SK-N-SH treated with all-trans-retinoic acid at 6 μM for 48 hours (cell line): Measurements from ENCODE around the gene MMD.
"Not testable (repeated sequence)": the region's sequence is repeated elsewhere in the genome, so short reads cannot be mapped to it uniquely, and the experiment has no call there.

ENCODE experiments used
- ATAC-seq: fragments of 200-7000 bp; cut with Tn5 transposase; 3 replicates; pipeline ENCODE4 v1.9.1; 2020; ENCODE audit warnings: mild to moderate bottlenecking, moderate library complexity
- ARNTL ChIP-seq: fragments of 450-650 bp; formaldehyde crosslinking; IDR thresholded peaks from 2 replicates; pipeline ENCODE4 v1.5.0; 2020; ENCODE audit warnings: low read depth, mild to moderate bottlenecking, moderate library complexity, borderline replicate concordance
- BACH2 ChIP-seq: fragments of 250-450 bp; sonication (Bioruptor Pico); IDR thresholded peaks from 2 replicates; pipeline ENCODE4 v1.9.0; 2021; ENCODE audit warnings: mild to moderate bottlenecking, borderline replicate concordance
- CREB5 ChIP-seq: fragments of 250-450 bp; sonication (Bioruptor Pico); IDR thresholded peaks from 2 replicates; pipeline ENCODE4 v1.5.1; 2020; ENCODE audit warnings: low read depth, mild to moderate bottlenecking, moderate library complexity
- CSDC2 ChIP-seq: fragments of 250-450 bp; sonication (Bioruptor Pico); IDR thresholded peaks from 2 replicates; pipeline ENCODE4 v1.5.0; 2020; ENCODE audit warnings: mild to moderate bottlenecking, moderate library complexity
- CSRNP3 ChIP-seq: fragments of 250-450 bp; sonication (Bioruptor Pico); IDR thresholded peaks from 2 replicates; pipeline ENCODE4 v1.5.1; 2021; ENCODE audit warnings: mild to moderate bottlenecking, moderate library complexity
- ESRRG ChIP-seq: fragments of 250-450 bp; sonication (Bioruptor Pico); IDR thresholded peaks from 2 replicates; pipeline ENCODE4 v1.6.1; 2021; ENCODE audit warnings: mild to moderate bottlenecking
- GLIS3 ChIP-seq: fragments of 250-450 bp; sonication (Bioruptor Pico); IDR thresholded peaks from 2 replicates; pipeline ENCODE4 v1.5.0; 2020; ENCODE audit warnings: mild to moderate bottlenecking, moderate library complexity
- ISL1 ChIP-seq: fragments of 250-450 bp; sonication (Bioruptor Pico); IDR thresholded peaks from 2 replicates; pipeline ENCODE4 v2.1.2; 2022; ENCODE audit warnings: mild to moderate bottlenecking, moderate library complexity
- OSR1 ChIP-seq: fragments of 250-450 bp; sonication (Bioruptor Pico); IDR thresholded peaks from 2 replicates; pipeline ENCODE4 v1.8.0; 2022; ENCODE audit warnings: moderate library complexity, mild to moderate bottlenecking, inconsistent platforms
- PATZ1 ChIP-seq: fragments of 250-450 bp; sonication (Bioruptor Pico); IDR thresholded peaks from 2 replicates; pipeline ENCODE4 v1.8.0; 2020; ENCODE audit warnings: mild to moderate bottlenecking, moderate library complexity, borderline replicate concordance
- POU6F1 ChIP-seq: fragments of 250-450 bp; sonication (Bioruptor Pico); IDR thresholded peaks from 2 replicates; pipeline ENCODE4 v1.8.0; 2021; ENCODE audit warnings: low read depth, mild to moderate bottlenecking, moderate library complexity, borderline replicate concordance
- PPARA ChIP-seq: fragments of 250-450 bp; sonication (Bioruptor Pico); IDR thresholded peaks from 2 replicates; pipeline ENCODE4 v1.5.0; 2020; ENCODE audit warnings: mild to moderate bottlenecking, borderline replicate concordance
- RARB ChIP-seq: fragments of 250-450 bp; sonication (Bioruptor Pico); IDR thresholded peaks from 2 replicates; pipeline ENCODE4 v1.8.0; 2021; ENCODE audit warnings: mild to moderate bottlenecking, moderate library complexity
- SNAI2 ChIP-seq: fragments of 250-450 bp; sonication (Bioruptor Pico); IDR thresholded peaks from 2 replicates; pipeline ENCODE4 v1.5.0; 2020; ENCODE audit warnings: mild to moderate bottlenecking, moderate library complexity
- TCF4 ChIP-seq: fragments of 250-450 bp; sonication (Bioruptor Pico); IDR thresholded peaks from 2 replicates; pipeline ENCODE4 v1.8.0; 2021; ENCODE audit warnings: mild to moderate bottlenecking, moderate library complexity, borderline replicate concordance
- TOX ChIP-seq: fragments of 250-450 bp; sonication (Bioruptor Pico); IDR thresholded peaks from 2 replicates; pipeline ENCODE4 v1.8.0; 2021; ENCODE audit warnings: mild to moderate bottlenecking, moderate library complexity, borderline replicate concordance
- ZC3H10 ChIP-seq: fragments of 250-450 bp; sonication (Bioruptor Pico); IDR thresholded peaks from 2 replicates; pipeline ENCODE4 v1.5.1; 2021; ENCODE audit warnings: mild to moderate bottlenecking, moderate library complexity
- ZFP3 ChIP-seq: fragments of 250-450 bp; sonication (Bioruptor Pico); IDR thresholded peaks from 2 replicates; pipeline ENCODE4 v1.5.0; 2020; ENCODE audit warnings: mild to moderate bottlenecking, moderate library complexity
- ZFP30 ChIP-seq: fragments of 450-650 bp; formaldehyde crosslinking; IDR thresholded peaks from 2 replicates; pipeline ENCODE4 v1.5.0; 2022; ENCODE audit warnings: mild to moderate bottlenecking, moderate library complexity
- ZNF565 ChIP-seq: fragments of 450-650 bp; formaldehyde crosslinking; conservative IDR thresholded peaks from 2 replicates; pipeline ENCODE4 v1.5.0; 2020; ENCODE audit warnings: low read depth, mild to moderate bottlenecking, moderate library complexity
- ZNF70 ChIP-seq: fragments of 450-650 bp; formaldehyde crosslinking; IDR thresholded peaks from 2 replicates; pipeline ENCODE4 v1.5.0; 2020; ENCODE audit warnings: mild to moderate bottlenecking, moderate library complexity
- ZNF8 ChIP-seq: fragments of 450-650 bp; formaldehyde crosslinking; IDR thresholded peaks from 2 replicates; pipeline ENCODE4 v1.5.0; 2020; ENCODE audit warnings: mild to moderate bottlenecking, moderate library complexity

MMD gene

GRCh38 chr17:55424893-55425540, 3.4 kb upstream of the MMD start:
- ATAC-seq = no peak
- TF ChIP-seq ZFP30 (CRISPR knock-in tag) = no peak
- TF ChIP-seq POU6F1 (CRISPR knock-in tag) = no peak
- no peak for TF ChIP-seq BACH2
- TF ChIP-seq GLIS3 = no peak
- TF ChIP-seq ZNF565 (CRISPR knock-in tag) = no peak
- no peak for TF ChIP-seq PPARA
- TF ChIP-seq TOX (CRISPR knock-in tag) = no peak

- TF ChIP-seq ZNF70 (CRISPR knock-in tag) = no peak
- TF ChIP-seq ZNF565 (CRISPR knock-in tag) = no peak
- no peak for TF ChIP-seq CSDC2 (CRISPR knock-in tag)
- TF ChIP-seq TCF4 = no peak
- no peak for TF ChIP-seq ZFP3 (CRISPR knock-in tag)
- no peak for TF ChIP-seq PATZ1 (CRISPR knock-in tag)
- no peak for TF ChIP-seq ZFP30 (CRISPR knock-in tag)
- TF ChIP-seq POU6F1 (CRISPR knock-in tag) = no peak
- no peak for TF ChIP-seq ESRRG
- no peak for TF ChIP-seq OSR1
- no peak for TF ChIP-seq ZC3H10 (CRISPR knock-in tag)
- TF ChIP-seq GLIS3 = no peak
- no peak for TF ChIP-seq CREB5
- no peak for TF ChIP-seq TOX (CRISPR knock-in tag)
- TF ChIP-seq ISL1 = no peak
- TF ChIP-seq ARNTL (CRISPR knock-in tag) = no peak
- TF ChIP-seq CSRNP3 = no peak
- TF ChIP-seq PPARA = no peak
- no peak for TF ChIP-seq RARB (CRISPR knock-in tag)
- TF ChIP-seq, all 23 proteins: peak for 0
- ATAC-seq = no peak
These were observed 1.9 kb upstream of the MMD start for GRCh38 chr17:55423535-55423934.

GRCh38 chr17:55422828-55423164, 1.2 kb upstream of the MMD start:
- ATAC-seq = not testable (repeated sequence)

GRCh38 chr17:55420776-55421178, 858 bp downstream of the MMD start:
- ATAC-seq = peak; percentile 57
- no peak for TF ChIP-seq ZNF70 (CRISPR knock-in tag)
- TF ChIP-seq RARB (CRISPR knock-in tag) = no peak
- no peak for TF ChIP-seq ZC3H10 (CRISPR knock-in tag)
- no peak for TF ChIP-seq OSR1
- TF ChIP-seq ZFP30 (CRISPR knock-in tag) = no peak
- TF ChIP-seq ZNF565 (CRISPR knock-in tag) = no peak
- no peak for TF ChIP-seq PATZ1 (CRISPR knock-in tag)
- TF ChIP-seq PPARA = no peak
- TF ChIP-seq CREB5 = no peak
- no peak for TF ChIP-seq CSDC2 (CRISPR knock-in tag)
- no peak for TF ChIP-seq TCF4
- no peak for TF ChIP-seq BACH2
- no peak for TF ChIP-seq ZNF8
- TF ChIP-seq SNAI2 (CRISPR knock-in tag) = no peak
- no peak for TF ChIP-seq POU6F1 (CRISPR knock-in tag)
- TF ChIP-seq TOX (CRISPR knock-in tag) = no peak
- TF ChIP-seq GLIS3 = no peak
